ENCODE measurements around the gene AGBL4. TPM values are rescaled to one million over a fixed set of nuclear protein-coding genes. Genes with fewer than 3 reads are reported as not detected.
"Not testable (repeated sequence)": the region's sequence is repeated elsewhere in the genome, so short reads cannot be mapped to it uniquely, and the experiment has no call there.

Gene AGBL4
- total RNA-seq, 2 donors from 2014 or later = 0.40 to 5.5 TPM

GRCh38 chr1:49951385-49951784, 72.4 kb downstream of the AGBL4 start:
- no peak overlapping the region for H3K27ac Mint-ChIP-seq
- no peak overlapping the region for H3K4me3 ChIP-seq (ENCODE audit: low read length)
- no peak overlapping the region for H3K9ac ChIP-seq (ENCODE audit: extremely low read depth, low read length, poor library complexity, severe bottlenecking)
- TF ChIP-seq, protein P1, sequence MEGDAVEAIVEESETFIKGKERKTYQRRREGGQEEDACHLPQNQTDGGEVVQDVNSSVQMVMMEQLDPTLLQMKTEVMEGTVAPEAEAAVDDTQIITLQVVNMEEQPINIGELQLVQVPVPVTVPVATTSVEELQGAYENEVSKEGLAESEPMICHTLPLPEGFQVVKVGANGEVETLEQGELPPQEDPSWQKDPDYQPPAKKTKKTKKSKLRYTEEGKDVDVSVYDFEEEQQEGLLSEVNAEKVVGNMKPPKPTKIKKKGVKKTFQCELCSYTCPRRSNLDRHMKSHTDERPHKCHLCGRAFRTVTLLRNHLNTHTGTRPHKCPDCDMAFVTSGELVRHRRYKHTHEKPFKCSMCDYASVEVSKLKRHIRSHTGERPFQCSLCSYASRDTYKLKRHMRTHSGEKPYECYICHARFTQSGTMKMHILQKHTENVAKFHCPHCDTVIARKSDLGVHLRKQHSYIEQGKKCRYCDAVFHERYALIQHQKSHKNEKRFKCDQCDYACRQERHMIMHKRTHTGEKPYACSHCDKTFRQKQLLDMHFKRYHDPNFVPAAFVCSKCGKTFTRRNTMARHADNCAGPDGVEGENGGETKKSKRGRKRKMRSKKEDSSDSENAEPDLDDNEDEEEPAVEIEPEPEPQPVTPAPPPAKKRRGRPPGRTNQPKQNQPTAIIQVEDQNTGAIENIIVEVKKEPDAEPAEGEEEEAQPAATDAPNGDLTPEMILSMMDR (conservative IDR thresholded peaks at IDR 0.05) = no peak
- no peaks in the 10 kb centered on the region for H3K36me3 Mint-ChIP-seq (ENCODE audit: low read depth)
- H3K4me1 Mint-ChIP-seq = no peaks in the 10 kb centered on the region
- no peaks in the 10 kb centered on the region for H3K27me3 ChIP-seq (ENCODE audit: control insufficient read depth, insufficient read depth, low read length, poor library complexity, severe bottlenecking)
- 83% methylated on average over 2 of the region's 3 CpGs; no CpG with 5 or more reads in 1 of the 2 experiments for WGBS, 2 experiments (ENCODE audit: insufficient coverage in 1 of 2, insufficient read length in 1 of 2)
- H3K27me3 Mint-ChIP-seq (ENCODE audit: insufficient read depth) = no peaks in the 10 kb centered on the region
- DNase-seq = no peak
- H3K9me3 ChIP-seq (ENCODE audit: control insufficient read depth, low read length) = peaks cover 60% of the 10 kb centered on the region
- no peaks in the 10 kb centered on the region for H3K4me1 ChIP-seq (ENCODE audit: control insufficient read depth, insufficient read depth, low read length)
- no peak overlapping the region for H3K27ac ChIP-seq (ENCODE audit: low read depth, low read length)
- no peak overlapping the region for H3K4me3 Mint-ChIP-seq
- no peaks in the 10 kb centered on the region for H3K36me3 ChIP-seq (ENCODE audit: control insufficient read depth, insufficient read depth, low read length)
- H3K9me3 Mint-ChIP-seq = peaks cover 79% of the 10 kb centered on the region

GRCh38 chr1:49915301-49915700, 108.5 kb downstream of the AGBL4 start:
- H3K9me3 Mint-ChIP-seq = peaks cover 89% of the 10 kb centered on the region
- not testable (repeated sequence) for H3K4me3 Mint-ChIP-seq; H3K9ac ChIP-seq (ENCODE audit: extremely low read depth, low read length, poor library complexity, severe bottlenecking); H3K4me1 ChIP-seq (ENCODE audit: control insufficient read depth, insufficient read depth, low read length); H3K36me3 Mint-ChIP-seq (ENCODE audit: low read depth); H3K27ac Mint-ChIP-seq; DNase-seq; H3K27me3 Mint-ChIP-seq (ENCODE audit: insufficient read depth); H3K4me1 Mint-ChIP-seq; H3K27ac ChIP-seq (ENCODE audit: low read depth, low read length); H3K27me3 ChIP-seq (ENCODE audit: control insufficient read depth, insufficient read depth, low read length, poor library complexity, severe bottlenecking); H3K36me3 ChIP-seq (ENCODE audit: control insufficient read depth, insufficient read depth, low read length); H3K4me3 ChIP-seq (ENCODE audit: low read length)
- peaks cover 37% of the 10 kb centered on the region for H3K9me3 ChIP-seq (ENCODE audit: control insufficient read depth, low read length)
- 84 to 85% methylated on average over 4 to 11 of the region's 11 CpGs for WGBS, 2 experiments (ENCODE audit: insufficient coverage in 1 of 2, insufficient read length in 1 of 2)

GRCh38 chr1:49906365-49906764, 117.4 kb downstream of the AGBL4 start:
- no peak overlapping the region for H3K4me3 ChIP-seq (ENCODE audit: low read length)
- Mint-ChIP-seq H3K9me3 (peaks cover 71% of the 10 kb centered on the region), H3K36me3 (ENCODE audit: low read depth) (no peaks in the 10 kb centered on the region), H3K4me1 (no peaks in the 10 kb centered on the region), H3K4me3 (no peak overlapping the region), H3K27ac (no peak overlapping the region), H3K27me3 (ENCODE audit: insufficient read depth) (no peaks in the 10 kb centered on the region)
- 85% methylated on average over 2 of the region's 3 CpGs; no CpG with 5 or more reads in 1 of the 2 experiments for WGBS, 2 experiments (ENCODE audit: insufficient coverage in 1 of 2, insufficient read length in 1 of 2)
- H3K9me3 ChIP-seq (ENCODE audit: control insufficient read depth, low read length) = peaks cover 76% of the 10 kb centered on the region
- H3K4me1 ChIP-seq (ENCODE audit: control insufficient read depth, insufficient read depth, low read length) = no peaks in the 10 kb centered on the region
- no peak for DNase-seq
- TF ChIP-seq, protein P1 (conservative IDR thresholded peaks at IDR 0.05) = no peak
- no peaks in the 10 kb centered on the region for H3K27me3 ChIP-seq (ENCODE audit: control insufficient read depth, insufficient read depth, low read length, poor library complexity, severe bottlenecking)
- H3K27ac ChIP-seq (ENCODE audit: low read depth, low read length) = no peak overlapping the region
- no peak overlapping the region for H3K9ac ChIP-seq (ENCODE audit: extremely low read depth, low read length, poor library complexity, severe bottlenecking)
- no peaks in the 10 kb centered on the region for H3K36me3 ChIP-seq (ENCODE audit: control insufficient read depth, insufficient read depth, low read length)

- Histone ChIP-seq H3K27ac (ENCODE audit: low read depth, low read length) (no peak overlapping the region), H3K36me3 (ENCODE audit: control insufficient read depth, insufficient read depth, low read length) (no peaks in the 10 kb centered on the region), H3K27me3 (ENCODE audit: control insufficient read depth, insufficient read depth, low read length, poor library complexity, severe bottlenecking) (no peaks in the 10 kb centered on the region), H3K9me3 (ENCODE audit: control insufficient read depth, low read length) (peaks cover 76% of the 10 kb centered on the region), H3K4me3 (ENCODE audit: low read length) (no peak overlapping the region), H3K9ac (ENCODE audit: extremely low read depth, low read length, poor library complexity, severe bottlenecking) (no peak overlapping the region), H3K4me1 (ENCODE audit: control insufficient read depth, insufficient read depth, low read length) (no peaks in the 10 kb centered on the region)
- TF ChIP-seq, protein P1 (conservative IDR thresholded peaks at IDR 0.05) = no peak
- H3K4me1 Mint-ChIP-seq = no peaks in the 10 kb centered on the region
- H3K4me3 Mint-ChIP-seq = no peak overlapping the region
- H3K27me3 Mint-ChIP-seq (ENCODE audit: insufficient read depth) = no peaks in the 10 kb centered on the region
- H3K36me3 Mint-ChIP-seq (ENCODE audit: low read depth) = no peaks in the 10 kb centered on the region
- DNase-seq = no peak
- 86% methylated on average over 4 of the region's 4 CpGs for WGBS, 2 experiments (ENCODE audit: insufficient coverage in 1 of 2, insufficient read length in 1 of 2)
- H3K27ac Mint-ChIP-seq = no peak overlapping the region
- H3K9me3 Mint-ChIP-seq = peaks cover 96% of the 10 kb centered on the region
These were observed 159.2 kb downstream of the AGBL4 start for GRCh38 chr1:49864581-49864980.
